Activated CD4-positive, alpha-beta T cell treated with anti-CD3 and anti-CD28 coated beads for 1 hour (primary cell): ENCODE data around the gene GTSE1.

Experiments
- DNase-seq: peaks from one replicate; pipeline ENCODE4 v3.0.0-alpha.2; 2020

The GTSE1 gene

DNA sequence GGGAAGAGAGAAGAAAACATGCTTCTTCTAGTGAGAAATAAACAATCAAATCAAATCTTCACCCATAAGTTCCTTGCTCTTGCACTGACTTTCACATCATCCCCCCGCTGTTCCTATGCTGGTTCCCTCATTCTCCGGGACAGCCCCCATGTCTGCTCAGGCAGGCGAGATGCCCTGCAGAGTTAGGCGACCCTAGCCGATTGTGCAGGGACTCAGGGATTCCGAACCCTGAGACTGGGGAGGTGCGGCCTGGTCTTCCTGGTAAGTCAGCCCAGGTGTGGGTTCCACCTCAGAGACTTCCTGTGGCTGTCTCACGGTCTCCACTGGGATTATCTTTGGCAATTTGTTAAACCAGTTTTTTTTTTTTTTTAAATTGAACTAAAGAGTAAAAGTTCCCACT is 22.3 kb upstream of the GTSE1 start:
- DNase-seq = no peak

DNA sequence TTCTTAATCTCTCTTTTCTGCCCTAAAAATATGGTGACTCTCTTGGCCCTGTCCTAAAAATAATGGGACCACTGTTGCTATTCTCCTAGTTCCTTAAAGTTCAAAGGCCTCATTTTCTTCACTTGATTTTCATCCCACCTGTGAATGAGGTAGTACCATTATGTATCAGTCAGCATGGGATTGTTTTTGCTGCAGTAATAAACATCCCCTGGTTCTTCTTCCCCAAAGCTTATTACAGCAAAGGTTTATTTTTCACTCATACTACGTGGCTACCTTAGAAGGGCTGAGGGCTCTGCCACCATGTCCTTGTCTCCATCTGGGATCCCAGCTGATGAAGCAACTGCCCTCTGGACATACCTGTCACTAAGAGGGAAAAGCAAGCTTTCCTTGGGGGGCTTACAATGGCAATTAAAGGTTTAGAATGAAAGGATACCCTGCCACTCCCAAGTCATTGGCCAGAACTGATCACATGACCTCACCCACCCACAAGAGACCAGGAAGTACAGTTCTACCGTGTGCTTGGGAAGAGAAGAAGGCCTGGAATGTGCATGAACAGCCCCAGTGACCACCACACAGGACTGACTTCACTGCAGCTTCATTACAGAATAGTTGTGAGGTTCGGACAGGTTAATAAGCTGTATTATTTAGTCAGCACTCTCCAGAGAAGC is 21.1 kb upstream of the GTSE1 start:
- no peak for DNase-seq

DNA sequence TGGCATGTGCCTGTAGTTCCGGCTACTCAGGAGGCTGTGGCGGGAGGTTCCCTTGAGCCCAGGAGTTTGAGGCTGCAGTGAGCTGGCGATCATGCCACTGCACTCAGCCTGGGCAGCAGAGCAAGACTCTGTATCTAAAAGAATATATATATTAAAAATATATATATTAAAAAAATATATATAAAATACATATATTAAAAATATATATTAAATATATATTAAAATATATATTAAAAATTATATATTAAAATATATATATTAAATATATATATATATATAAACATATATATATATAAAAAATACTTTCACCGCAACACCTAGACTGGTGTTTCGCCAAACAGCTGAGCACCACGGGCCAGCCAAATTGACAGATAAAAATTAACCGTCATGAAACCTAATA is 20.1 kb upstream of the GTSE1 start:
- DNase-seq = no peak

DNA sequence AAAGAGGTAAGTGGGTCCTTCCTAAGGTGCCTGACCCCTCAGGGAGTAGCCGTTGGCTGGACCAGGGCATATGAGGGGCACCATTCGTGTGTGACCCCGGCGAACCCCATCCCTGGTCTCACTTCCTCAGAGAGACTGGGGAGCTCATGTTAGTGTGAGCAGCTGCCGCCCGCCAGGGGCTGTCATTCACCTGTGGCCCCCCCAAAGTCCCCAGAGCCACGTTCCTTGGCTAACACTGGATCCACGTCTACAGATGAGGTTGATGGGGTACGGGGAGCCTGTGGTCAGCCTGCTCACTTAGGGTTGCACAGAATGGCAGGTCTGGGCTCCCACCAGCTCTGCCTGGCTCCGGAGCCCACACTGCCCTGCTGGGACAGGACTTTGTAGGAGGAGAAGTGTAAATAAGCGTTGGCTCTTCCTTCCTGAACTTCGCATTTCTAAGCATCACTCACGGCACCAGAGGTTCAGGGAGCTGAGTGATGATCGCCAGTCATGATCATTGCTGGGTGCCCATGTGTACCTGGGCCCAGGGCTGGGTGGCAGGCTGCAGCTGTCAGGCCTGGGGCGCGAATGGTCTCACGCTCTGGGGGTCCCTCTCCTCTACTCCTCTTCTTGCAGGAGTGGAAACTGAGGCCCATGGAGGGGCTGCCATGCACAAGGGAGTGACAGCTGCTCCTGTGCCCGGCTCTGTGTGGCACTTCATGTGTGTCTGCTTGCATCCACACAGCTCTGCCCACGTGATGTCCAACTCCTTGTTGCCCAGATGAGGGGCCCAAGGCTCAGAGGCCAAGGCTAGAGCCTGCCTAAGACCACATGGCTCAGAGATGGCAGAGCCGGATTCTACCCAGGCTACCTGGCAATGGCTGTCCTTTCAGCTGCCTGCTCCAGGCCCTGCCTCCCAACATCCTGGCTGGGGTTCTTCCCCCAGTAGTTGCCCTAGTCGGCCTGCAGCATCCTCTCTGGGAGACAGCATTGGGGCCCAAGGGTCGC is 17.7 kb upstream of the GTSE1 start:
- no peak for DNase-seq

DNA sequence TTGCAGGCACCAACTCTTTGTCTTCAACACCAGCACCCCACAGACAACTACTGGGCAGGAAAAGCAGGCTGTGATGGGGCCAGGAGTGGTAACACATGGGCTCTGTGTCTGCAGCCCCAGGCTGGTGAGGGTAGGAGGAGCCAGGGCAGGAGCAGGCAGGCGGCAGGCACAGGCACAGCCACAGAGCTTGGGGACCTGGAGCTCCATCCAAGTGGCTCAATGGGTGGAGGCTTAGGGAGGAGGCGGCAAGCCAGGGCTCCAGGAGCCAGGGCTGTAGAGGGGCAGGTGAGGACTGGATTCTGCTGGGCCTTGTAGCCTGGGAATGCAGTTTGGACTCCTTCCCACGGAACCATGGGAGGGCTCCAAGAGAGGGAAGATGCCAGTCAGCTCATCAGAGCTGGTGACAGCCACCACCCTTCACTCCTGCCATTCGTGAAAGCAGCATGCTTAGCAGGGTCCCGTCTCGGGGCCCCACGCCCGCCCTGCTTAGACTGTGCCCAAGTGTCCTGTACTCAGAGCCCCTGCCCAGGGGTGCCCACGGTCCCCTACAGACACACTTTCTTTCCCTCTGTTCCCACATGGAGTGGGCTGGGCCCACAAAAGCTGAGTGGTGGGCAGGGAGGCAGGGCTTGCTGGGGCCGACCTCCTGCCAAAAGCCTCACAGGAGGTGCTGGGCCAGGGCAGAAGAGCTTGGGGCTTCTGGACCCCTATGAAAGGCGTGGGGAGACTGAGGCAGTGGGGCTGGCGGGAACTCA is 16.4 kb upstream of the GTSE1 start:
- DNase-seq = no peak

DNA sequence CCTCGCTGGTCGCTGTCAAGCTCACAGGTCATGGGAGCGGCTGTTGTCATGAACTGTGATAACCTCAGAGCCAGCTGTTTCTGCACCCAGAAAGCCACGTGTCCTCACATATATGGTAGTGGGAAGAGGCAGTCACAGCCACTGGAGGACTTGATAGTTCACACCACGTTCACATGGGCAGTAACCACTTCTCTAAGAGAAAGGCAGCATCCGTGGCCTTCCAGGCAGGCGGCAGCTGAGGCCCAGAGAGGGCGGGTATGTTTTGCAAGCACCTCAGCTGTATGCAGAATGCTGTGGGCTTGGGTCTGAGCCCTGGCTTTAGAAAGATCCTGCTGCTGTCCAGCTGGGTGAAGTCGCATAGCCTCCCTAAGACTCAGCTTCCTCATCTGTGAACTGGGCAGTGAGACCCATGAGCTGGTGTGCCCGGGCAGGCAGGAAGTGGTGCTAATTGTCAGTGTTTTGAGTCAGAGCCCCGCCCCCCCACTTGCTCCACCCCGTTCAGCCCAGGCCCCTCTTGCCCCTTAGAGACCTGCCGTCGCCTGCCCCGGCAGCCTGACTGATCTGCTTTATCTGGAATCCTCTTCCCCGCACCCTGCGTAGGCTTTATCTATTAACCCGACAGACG is 15.6 kb upstream of the GTSE1 start:
- no peak for DNase-seq

DNA sequence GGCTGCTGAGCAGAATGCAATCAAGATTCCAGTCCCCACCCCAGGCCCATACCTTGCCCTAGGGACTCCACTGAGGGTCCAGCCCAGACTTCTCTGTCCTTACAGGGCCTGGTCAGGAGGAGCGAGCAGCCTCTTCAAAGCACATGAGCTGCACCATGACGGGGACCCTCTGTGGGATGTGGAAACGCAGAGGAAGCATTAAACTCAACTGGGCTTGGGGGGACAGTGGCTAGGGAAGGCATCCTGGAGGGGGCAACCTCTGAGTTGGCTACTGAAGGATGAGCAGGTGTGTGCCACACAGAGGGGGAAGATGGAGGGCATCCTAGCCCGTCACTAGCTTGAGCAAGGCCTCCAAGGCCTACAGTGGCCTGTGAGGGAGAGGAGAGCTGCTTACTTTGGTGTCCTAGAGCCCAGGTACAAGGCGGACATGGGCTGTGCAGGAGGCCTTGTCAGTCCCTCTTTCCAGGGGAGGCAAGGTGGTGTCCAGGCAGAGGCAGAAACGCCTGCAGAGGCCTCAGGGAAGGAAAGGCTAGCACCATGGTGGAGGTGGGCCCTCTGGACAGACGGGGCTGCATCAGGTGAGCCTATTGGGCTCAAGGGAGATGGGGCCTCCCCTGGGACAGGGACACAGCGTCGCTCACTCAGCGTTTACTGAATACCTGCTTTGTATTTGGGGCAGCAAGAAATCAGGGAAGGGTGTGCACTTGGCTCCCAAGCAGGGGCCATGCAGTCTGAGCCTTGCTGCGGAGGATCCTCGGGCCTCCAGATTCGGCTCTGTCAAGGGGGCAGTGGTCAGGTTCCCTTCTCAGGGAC is 14.6 kb upstream of the GTSE1 start:
- no peak for DNase-seq

DNA sequence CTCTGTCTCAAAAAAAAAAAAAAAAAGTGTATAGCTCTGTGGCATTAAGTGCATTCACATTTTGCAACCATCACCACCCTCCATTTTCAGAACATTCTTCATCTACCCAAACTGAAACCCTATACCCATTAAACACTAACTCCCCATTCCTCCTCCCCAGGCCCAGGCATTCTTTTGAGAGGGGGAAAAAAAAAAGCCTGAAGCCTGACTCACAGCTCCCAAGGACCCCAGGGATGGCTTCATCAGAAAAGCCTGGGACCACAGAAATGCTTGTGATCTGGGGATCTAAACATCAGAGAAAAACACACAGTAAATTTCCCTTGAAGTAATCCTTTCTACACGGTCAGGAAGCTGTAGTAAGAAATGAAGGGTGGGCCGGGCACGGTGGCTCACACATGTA is 10.7 kb upstream of the GTSE1 start:
- DNase-seq = no peak

DNA sequence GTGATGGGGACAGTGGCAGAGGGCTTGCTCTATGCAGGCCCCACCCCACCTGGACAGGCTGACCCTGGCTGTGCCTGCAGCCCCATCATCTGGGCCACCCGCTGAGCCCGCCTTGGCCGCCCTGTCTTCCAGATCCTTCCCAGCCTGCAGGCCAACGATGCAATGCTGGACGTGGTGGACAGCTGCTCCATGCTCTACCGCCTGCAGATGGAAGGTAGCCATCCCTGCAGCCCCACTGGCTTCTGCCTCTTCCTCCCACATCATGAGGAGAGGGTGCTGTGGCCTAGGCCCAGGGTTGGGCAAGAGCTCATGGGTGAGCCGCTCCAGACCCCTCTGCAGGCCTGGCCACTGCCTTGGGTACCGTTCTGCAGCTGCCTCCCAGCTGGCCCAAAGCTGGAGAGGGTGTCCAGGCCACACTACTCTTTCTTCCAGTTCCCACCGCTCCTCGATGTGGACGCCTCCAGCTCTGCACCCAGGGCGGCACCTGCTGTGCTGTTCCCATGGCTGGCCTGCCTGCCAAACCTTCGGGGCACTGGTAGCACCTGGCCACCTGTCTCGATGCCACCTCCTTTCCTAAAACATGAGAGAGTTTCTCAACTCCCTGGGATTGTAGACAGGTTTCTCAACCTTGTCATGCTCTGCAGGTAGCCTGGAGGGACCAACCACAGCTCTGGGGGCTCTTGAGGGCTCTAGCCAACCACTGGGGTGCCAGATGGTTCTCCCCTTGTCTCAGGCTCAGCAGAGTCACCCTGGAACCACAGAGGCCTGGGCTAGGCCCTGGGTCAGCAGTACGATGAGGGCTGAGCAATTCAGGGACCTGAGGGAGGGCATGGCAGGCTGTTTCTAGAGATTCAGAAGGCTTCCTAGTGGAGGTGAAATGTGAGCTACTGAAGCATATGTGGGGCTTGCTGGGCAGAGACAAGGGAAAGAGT is 9.5 kb upstream of the GTSE1 start:
- no peak for DNase-seq

DNA sequence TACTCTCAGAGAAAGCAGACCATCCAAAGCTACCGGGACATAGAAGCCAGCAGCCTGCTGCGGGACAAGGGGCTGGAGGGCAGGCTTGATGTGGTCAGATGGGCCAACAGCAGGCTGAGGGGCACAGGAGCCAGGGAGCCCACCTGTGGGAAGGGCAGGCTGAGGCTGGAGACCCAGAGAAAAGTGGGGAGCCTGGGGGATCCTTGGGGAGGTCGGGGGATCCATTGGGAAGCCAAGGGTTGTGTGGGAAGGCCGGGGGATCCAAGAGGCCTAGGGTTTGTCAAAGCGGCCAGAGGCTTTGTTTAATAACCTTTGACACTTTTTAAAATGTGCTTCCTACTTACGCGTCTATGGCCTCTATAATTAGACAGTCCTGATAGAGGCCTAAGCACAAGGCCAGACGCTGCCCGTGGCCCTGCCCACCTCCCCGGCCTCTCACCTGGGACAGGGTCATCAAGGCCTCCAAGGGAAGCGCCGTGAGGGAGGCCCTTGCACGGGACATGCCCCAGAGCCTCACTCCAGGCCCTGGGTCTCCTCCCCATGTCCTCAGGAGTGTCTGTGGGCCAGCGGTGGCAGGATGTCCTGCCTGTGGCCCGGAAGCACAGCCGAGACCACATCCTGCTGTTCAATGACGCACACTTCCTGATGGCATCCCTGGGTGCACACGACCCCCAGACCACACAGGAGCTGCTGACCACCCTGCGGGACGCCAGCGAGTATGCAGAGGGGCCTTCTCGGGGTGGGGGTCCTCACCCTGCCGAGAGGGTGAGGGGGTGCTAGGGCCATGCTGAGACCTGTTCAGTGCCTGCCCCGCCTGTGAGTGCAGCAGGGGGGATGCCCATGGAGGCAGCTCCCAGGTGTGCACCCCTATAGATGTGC is 8.6 kb upstream of the GTSE1 start:
- no peak for DNase-seq

DNA sequence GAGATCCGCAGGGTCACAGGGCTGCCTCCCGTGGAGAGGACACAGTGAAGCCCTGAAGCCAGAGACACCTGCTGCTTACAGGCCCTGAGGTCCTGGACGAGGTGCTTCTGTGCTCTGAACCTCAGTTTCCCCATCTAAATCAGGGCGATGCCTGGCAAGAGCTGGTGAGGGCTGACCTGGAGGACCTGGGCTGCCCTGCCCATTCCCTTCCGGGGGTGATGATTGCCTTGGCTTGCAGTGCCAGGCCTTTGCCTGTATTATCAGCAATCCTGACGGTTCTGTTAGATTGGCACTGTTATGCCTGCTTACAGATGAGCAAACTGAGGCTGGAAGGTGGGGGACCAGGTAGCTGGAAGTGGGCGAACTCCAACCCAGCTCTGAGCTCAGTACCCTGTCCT is 7.8 kb upstream of the GTSE1 start:
- no peak for DNase-seq

DNA sequence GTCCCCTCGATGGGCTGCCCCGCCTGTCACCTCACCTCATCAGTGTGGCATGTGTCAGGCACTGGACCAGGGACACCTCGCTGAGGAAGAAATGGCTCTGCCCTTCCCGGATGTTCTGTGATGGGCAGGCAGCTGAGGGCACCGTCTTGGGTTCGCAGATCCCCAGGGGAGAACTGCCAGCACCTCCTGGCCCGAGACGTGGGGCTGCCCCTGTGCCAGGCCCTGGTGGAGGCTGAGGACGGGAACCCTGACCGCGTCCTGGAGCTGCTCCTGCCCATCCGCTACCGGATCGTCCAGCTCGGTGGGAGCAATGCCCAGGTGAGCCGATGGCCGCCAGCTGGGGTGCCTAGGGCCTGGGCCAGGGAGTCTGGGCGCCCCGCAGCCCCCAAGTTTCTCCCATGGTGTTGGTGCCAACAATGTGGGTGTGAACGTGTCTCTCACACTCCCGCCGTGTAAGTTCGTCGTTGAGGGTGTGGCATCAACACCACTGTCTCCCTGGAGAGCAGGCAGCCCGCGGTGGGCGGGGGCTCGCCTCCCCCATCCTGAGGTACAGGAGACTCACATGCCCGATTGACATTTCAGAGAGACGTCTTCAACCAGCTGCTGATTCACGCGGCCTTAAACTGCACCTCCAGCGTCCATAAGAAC is 7.3 kb upstream of the GTSE1 start:
- DNase-seq = no peak

DNA sequence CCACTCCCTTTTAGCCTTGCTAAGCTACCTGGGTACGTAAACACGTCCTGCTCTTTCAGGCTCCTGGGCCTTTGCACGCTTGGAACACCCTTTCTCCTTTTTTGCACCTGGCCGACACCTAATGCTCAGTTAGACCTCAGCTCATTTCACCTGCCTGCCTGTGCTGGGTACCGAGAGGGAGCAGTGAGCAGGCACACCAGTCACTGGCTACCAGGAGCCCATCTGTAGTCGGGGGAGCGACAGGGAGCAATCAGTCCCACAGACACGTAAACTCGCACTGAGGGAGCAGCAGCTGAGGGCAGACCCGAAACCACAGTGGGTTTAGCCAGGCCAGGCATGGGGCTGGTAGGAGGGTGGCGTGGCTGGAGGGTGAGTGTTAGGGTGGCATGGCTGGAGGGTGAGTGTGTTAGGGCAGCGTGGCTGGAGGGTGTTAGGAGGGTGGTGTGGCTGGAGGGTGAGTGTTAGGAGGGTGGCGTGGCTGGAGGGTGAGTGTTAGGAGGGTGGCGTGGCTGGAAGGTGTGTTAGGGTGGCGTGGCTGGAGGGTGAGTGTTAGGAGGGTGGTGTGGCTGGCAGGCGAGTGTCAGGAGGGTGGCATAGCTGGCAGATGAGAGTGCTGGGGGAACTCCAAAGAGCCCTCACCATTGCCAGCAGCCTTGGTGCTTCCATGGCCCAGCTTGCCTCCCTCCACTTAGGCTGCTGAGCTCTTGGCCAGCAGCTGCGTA is 6.4 kb upstream of the GTSE1 start:
- DNase-seq = no peak

DNA sequence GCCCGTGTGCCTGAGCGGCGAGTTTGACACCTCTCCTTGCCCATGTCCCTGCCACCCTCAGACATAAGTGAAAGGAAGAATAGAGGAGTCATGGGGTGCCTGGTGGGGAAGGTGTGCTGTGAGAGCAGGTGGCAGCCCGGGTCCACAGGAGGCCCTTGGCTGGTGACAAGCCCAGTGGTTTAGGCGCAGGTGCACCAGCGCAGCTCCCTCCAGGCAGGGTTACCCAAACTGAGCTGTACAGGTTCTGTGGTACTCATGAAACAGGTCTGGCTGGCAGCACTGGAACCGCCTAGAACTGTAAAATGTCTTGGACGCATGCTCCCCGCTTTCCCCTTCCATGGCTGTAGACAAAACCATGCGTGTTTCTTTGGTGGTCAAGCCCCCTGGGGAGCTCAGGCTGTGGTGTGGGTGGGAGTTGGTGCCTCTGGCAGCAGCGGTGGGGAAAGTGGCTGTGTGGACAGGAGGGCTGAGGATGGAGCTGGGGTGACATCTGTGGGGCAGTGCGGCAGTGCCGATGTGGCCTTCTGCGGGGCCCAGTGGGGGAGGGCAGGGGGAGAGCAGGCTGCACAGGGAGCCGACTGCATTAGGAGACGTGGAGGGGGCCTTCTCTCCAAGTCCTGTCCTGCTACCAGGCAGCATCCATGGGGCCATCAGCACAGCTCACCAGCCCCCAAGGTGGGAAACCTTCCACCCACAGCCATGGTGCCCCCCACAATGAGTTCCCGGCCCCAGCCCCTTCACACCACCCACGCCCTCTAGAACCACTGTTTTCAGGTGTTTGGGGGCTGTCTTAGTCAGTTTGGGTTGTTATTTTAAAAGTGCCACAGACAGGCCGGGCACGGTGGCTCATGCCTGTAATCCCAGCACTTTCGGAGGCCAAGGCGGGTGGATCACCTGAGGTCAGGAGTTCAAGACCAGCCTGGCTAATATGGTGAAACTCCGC is 5.6 kb upstream of the GTSE1 start:
- no peak for DNase-seq

DNA sequence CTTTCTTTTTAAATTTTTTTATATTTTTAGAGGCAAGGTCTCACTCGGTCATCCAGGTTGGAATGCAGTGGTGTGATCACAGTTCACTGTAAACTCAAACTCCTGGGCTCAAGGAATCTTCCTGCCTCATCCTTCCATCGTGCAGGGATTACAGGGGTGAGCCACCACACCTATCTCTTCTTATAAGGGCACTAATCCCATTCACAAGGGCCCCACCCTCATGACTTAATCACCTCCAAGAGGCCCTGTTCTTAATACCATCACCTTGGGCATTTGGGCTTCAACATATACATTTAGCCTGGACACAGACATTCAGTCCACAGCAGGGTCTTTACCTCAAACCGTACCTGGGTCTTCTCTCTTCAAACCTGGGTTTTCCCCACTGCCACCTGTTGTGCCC is 4.5 kb upstream of the GTSE1 start:
- no peak for DNase-seq

DNA sequence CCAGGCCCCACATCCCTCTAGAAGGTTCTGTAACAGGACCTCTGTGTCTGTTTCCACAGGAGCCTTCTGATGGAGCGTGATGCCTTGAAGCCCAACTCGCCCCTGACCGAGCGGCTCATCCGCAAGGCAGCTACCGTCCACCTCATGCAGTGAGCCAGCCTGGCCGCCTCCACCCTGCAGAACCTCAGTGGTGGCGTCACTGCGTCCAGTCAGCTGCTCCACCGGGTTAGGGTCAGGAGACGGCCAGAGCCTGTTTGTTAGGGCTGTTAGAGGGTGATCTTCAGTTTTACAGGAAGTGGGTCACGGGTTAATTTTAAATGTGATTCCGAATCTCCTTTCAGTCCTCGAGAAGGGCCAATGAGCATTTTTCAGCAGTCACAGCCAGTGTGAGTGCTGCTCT is 3.9 kb upstream of the GTSE1 start:
- DNase-seq = no peak

DNA sequence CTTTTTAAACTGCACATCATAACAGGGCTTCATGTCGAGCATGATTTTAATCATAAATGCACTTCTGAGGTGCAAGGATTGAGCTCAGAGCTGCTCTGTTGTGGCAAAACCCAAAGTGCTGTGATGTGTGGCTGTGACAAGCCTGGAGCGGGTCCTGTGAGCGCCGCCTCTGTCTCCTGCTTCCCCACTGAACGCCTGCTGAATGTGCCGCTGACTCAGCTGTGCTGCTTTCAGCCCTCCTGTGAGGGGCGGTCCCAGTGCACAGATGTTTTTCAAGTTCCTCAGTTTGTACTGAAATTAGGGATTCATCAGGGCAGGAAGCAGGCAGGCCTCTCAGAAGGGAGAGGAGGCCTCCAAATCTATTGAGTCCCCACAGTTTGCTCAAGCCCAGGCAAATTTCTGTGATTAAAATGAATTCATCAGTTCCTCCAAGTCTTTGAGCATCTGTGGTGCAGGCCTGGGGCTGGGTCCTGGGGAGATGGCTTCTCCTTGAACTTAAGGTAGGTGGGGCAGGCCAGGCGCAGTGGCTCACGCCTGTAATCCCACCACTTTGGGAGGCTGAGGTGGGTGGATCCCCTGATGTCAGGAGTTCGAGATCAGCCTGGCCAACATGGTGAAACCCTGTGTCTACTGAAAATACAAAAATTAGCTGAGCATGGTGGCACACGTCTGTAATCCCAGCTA is 3.0 kb upstream of the GTSE1 start:
- DNase-seq = no peak
